Nucleus accumbens (tissue), 56 donors: ENCODE data around the gene ANKMY1.
A peak's percentile ranks its signal among the peaks of the same experiment; 100 is the strongest.
"Not testable (repeated sequence)": the region's sequence is repeated elsewhere in the genome, so short reads cannot be mapped to it uniquely, and the experiment has no call there.

Experiments
- DNase-seq, 56 donors: peaks; one replicate each; lab custom pipeline; 2025; lab: John Stamatoyannopoulos, UW

ANKMY1 gene

GRCh38 chr2:240507778-240508251, 50.0 kb downstream of the ANKMY1 start:
- DNase-seq = no peak

- DNase-seq = no peak
Observed at GRCh38 chr2:240507060-240507777, 50.6 kb downstream of the ANKMY1 start.

- DNase-seq = no peak
Observed at GRCh38 chr2:240506406-240507059, 51.3 kb downstream of the ANKMY1 start.

- DNase-seq = no peak
Observed at GRCh38 chr2:240505910-240506309, 51.9 kb downstream of the ANKMY1 start.

GRCh38 chr2:240503848-240504247, 53.9 kb downstream of the ANKMY1 start:
- no peak for DNase-seq

- DNase-seq = no peak
Observed at GRCh38 chr2:240503375-240503774, 54.4 kb downstream of the ANKMY1 start.

GRCh38 chr2:240502430-240503121, 55.2 kb downstream of the ANKMY1 start:
- no peak for DNase-seq

- no peak for DNase-seq
Observed at GRCh38 chr2:240502059-240502429, 55.7 kb downstream of the ANKMY1 start.

GRCh38 chr2:240501531-240501991, 56.2 kb downstream of the ANKMY1 start:
- DNase-seq = no peak

- DNase-seq = no peak
Observed at GRCh38 chr2:240500561-240501423, 57.0 kb downstream of the ANKMY1 start.

- no peak for DNase-seq
Observed at GRCh38 chr2:240499309-240500301, 58.2 kb downstream of the ANKMY1 start.

- DNase-seq = peak in 1 of 56 donors; percentile 14
Observed at GRCh38 chr2:240498958-240499260, 58.9 kb downstream of the ANKMY1 start.

GRCh38 chr2:240498171-240498957, 59.4 kb downstream of the ANKMY1 start:
- DNase-seq = no peak

GRCh38 chr2:240497082-240497481, 60.7 kb downstream of the ANKMY1 start:
- DNase-seq = not testable (repeated sequence)

GRCh38 chr2:240494942-240495341, 62.8 kb downstream of the ANKMY1 start:
- DNase-seq = peak in 2 of 56 donors; percentile 4 to 14

- DNase-seq = no peak
Observed at GRCh38 chr2:240494194-240494793, 63.5 kb downstream of the ANKMY1 start.

GRCh38 chr2:240491483-240491882, 66.3 kb downstream of the ANKMY1 start:
- DNase-seq = no peak

- no peak for DNase-seq
Observed at GRCh38 chr2:240482141-240482540, 75.6 kb downstream of the ANKMY1 start.
